ENCODE data around the gene TCF3. TPM values are rescaled to one million over a fixed set of nuclear protein-coding genes. Genes with fewer than 3 reads are reported as not detected.

Gene TCF3
- polyA plus RNA-seq, 1 donor from 2014 or later, result 31.7 TPM

- no peaks in the 10 kb centered on the region for H3K27me3 ChIP-seq (ENCODE audit: insufficient read depth, low read depth, low read length)
- H3K27ac ChIP-seq (ENCODE audit: low read length), result no peak overlapping the region
- H3K9ac ChIP-seq (ENCODE audit: low read length), result no peak overlapping the region
- H3F3A ChIP-seq (ENCODE audit: insufficient read depth, low read length, poor library complexity, severe bottlenecking), result no peaks in the 10 kb centered on the region
- no peak overlapping the region for H3K4me2 ChIP-seq (ENCODE audit: low read length)
- no peaks in the 10 kb centered on the region for H3K9me3 ChIP-seq (ENCODE audit: low read length)
- H3K79me2 ChIP-seq (replicated peaks; ENCODE audit: insufficient read depth, low read length), result no peaks in the 10 kb centered on the region
- H3K4me3 ChIP-seq (ENCODE audit: low read length), result no peak overlapping the region
- no peaks in the 10 kb centered on the region for H4K20me1 ChIP-seq (ENCODE audit: insufficient read depth)
- TF ChIP-seq CTCF (IDR thresholded peaks at IDR 0.05; ENCODE audit: poor library complexity, severe bottlenecking) (no peak), MXI1 (conservative IDR thresholded peaks at IDR 0.05; ENCODE audit: poor library complexity, severe bottlenecking) (no peak), REST (IDR thresholded peaks at IDR 0.05; ENCODE audit: borderline replicate concordance) (no peak), POLR2AphosphoS5 (IDR thresholded peaks at IDR 0.05) (no peak), EP300 (conservative IDR thresholded peaks at IDR 0.05; ENCODE audit: poor library complexity, severe bottlenecking) (no peak), RAD21 (conservative IDR thresholded peaks at IDR 0.05) (no peak), SMC3 (conservative IDR thresholded peaks at IDR 0.05; ENCODE audit: poor library complexity) (no peak), TAF1 (IDR thresholded peaks at IDR 0.05; ENCODE audit: low read depth) (no peak), EZH2 (IDR thresholded peaks at IDR 0.05; ENCODE audit: borderline replicate concordance, insufficient read depth, low read length, poor library complexity, severe bottlenecking) (no peak)
- H2AFZ ChIP-seq (ENCODE audit: low read depth, low read length), result no peak overlapping the region
- H3K9me2 ChIP-seq (ENCODE audit: insufficient read depth, low read length), result no peaks in the 10 kb centered on the region
- H3K36me3 ChIP-seq (ENCODE audit: insufficient read depth, low read length), result no peaks in the 10 kb centered on the region
Observed at GRCh38 chr19:1622541-1622940, 29.9 kb downstream of the TCF3 start.

- TF ChIP-seq EP300 (conservative IDR thresholded peaks at IDR 0.05; ENCODE audit: poor library complexity, severe bottlenecking) (no peak), TAF1 (IDR thresholded peaks at IDR 0.05; ENCODE audit: low read depth) (no peak), REST (IDR thresholded peaks at IDR 0.05; ENCODE audit: borderline replicate concordance) (no peak), MXI1 (conservative IDR thresholded peaks at IDR 0.05; ENCODE audit: poor library complexity, severe bottlenecking) (no peak), POLR2AphosphoS5 (IDR thresholded peaks at IDR 0.05) (no peak), EZH2 (IDR thresholded peaks at IDR 0.05; ENCODE audit: borderline replicate concordance, insufficient read depth, low read length, poor library complexity, severe bottlenecking) (no peak), RAD21 (conservative IDR thresholded peaks at IDR 0.05) (no peak), CTCF (IDR thresholded peaks at IDR 0.05; ENCODE audit: poor library complexity, severe bottlenecking) (no peak), SMC3 (conservative IDR thresholded peaks at IDR 0.05; ENCODE audit: poor library complexity) (no peak)
- no peaks in the 10 kb centered on the region for H4K20me1 ChIP-seq (ENCODE audit: insufficient read depth)
- H3K9ac ChIP-seq (ENCODE audit: low read length), result no peak overlapping the region
- no peaks in the 10 kb centered on the region for H3K36me3 ChIP-seq (ENCODE audit: insufficient read depth, low read length)
- H3K27me3 ChIP-seq (ENCODE audit: insufficient read depth, low read depth, low read length), result no peaks in the 10 kb centered on the region
- no peaks in the 10 kb centered on the region for H3K79me2 ChIP-seq (replicated peaks; ENCODE audit: insufficient read depth, low read length)
- no peaks in the 10 kb centered on the region for H3K9me3 ChIP-seq (ENCODE audit: low read length)
- no peaks in the 10 kb centered on the region for H3F3A ChIP-seq (ENCODE audit: insufficient read depth, low read length, poor library complexity, severe bottlenecking)
- H3K27ac ChIP-seq (ENCODE audit: low read length), result no peak overlapping the region
- H3K4me2 ChIP-seq (ENCODE audit: low read length), result no peak overlapping the region
- no peaks in the 10 kb centered on the region for H3K9me2 ChIP-seq (ENCODE audit: insufficient read depth, low read length)
- H2AFZ ChIP-seq (ENCODE audit: low read depth, low read length), result no peak overlapping the region
- H3K4me3 ChIP-seq (ENCODE audit: low read length), result no peak overlapping the region
Observed at GRCh38 chr19:1622007-1622406, 30.4 kb downstream of the TCF3 start.
